CD4-positive, alpha-beta T cell treated with Interleukin-17A for 4 hours (primary cell): ENCODE measurements around the gene LGI1.

Experiments used
- DNase-seq: peaks from one replicate; pipeline ENCODE4 v3.0.0-alpha.2; 2020; ENCODE audit warnings: mixed read lengths

LGI1 gene

DNA sequence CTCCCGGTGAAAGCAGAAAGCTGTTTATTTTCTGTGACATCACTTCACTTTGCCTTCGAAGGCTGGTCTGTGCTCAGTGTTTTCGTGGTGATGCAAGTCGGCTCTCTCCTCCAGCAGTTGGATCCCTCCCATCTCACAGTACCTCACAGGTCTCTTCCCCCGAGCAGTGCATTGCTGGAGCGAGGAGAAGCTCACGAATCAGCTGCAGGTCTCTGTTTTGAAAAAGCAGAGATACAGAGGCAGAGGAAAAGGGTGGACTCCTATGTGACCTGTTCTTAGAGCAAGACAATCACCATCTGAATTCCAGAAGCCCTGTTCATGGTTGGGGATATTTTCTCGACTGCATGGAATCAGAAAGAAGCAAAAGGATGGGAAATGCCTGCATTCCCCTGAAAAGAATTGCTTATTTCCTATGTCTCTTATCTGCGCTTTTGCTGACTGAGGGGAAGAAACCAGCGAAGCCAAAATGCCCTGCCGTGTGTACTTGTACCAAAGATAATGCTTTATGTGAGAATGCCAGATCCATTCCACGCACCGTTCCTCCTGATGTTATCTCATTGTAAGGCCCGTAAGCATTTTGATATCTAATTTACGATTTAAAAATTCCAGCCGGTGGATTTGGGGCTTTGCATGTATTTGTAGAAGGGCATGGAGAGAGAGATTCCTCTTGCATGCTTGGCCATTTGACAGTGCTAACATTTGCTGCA lies at the start of gene LGI1:
TSS of gene LGI1 (plus strand) at position 136 of the 707 bp plus-strand sequence. CDS start at position 345, 209 bp downstream.
- DNase-seq = no peak

DNA sequence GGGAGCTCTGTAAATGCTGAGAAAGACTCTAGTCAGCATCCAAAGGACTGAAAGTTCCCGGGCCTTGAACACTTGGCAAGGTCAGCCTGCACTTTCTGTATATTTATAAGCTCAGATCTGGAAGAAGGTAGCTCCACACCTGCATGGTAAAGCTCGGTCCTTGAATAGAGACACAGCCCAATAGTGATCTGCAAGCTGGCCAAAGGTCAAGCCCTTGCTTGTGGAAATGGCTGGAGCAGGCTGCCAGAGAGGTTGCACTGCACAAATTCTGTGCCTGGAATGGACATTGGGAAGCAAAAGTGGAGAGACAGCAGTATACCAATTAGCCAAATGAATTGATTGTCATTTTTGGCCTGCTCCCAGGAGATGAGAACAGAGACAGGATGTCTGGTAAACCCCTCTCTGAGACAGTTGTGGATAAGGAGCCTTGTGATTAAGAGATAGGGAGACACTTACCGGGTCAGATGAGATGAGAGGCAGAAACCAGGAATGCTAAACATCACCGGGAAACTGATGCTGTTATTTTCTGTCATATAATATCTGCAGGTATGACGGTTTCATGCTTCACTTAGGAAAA lies 47.3 kb upstream of the LGI1 start:
- no peak for DNase-seq

DNA sequence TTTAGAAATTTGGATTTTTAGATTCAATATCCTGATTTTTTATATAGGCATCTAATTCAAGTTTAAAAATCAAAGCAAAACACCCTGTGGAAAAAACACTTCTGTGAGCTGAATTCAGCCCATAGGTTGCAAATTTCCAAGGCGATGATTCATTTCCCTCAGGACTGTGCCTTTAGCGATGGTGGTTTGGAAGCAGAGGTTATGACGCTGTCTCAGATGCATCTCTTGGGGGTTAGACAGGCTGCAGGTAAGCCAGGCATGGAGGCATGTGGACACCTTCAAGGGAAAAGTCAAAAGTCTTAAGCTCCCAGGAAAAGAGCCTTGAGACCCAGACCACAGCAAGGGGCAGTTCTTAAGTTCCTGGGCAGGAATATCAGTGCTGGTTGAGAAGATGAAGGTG lies 45.8 kb upstream of the LGI1 start:
- DNase-seq = no peak

GRCh38 chr10:93712593-93712992 lies 45.1 kb upstream of the LGI1 start:
- no peak for DNase-seq

DNA sequence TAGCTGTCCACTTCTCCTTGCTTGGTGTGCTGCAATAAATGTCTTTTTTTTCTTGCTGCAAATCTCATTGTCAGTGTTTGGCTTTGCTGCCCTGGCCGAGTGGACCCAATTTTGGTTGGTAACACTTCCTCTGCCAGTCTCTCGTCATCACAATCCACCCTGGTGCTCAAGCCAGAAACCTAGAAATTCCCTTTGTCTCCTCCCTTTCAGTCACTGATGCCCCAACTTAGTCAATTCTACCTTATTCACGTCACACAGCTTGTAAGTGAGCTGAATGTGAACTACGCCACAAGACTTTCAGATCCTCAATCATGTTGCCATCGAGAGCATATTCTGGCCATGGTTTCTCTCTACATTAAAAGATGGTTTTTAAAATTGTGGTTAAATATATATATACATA lies 42.4 kb upstream of the LGI1 start:
- DNase-seq = no peak

GRCh38 chr10:93716766-93717165 lies 41.0 kb upstream of the LGI1 start:
- no peak for DNase-seq

DNA sequence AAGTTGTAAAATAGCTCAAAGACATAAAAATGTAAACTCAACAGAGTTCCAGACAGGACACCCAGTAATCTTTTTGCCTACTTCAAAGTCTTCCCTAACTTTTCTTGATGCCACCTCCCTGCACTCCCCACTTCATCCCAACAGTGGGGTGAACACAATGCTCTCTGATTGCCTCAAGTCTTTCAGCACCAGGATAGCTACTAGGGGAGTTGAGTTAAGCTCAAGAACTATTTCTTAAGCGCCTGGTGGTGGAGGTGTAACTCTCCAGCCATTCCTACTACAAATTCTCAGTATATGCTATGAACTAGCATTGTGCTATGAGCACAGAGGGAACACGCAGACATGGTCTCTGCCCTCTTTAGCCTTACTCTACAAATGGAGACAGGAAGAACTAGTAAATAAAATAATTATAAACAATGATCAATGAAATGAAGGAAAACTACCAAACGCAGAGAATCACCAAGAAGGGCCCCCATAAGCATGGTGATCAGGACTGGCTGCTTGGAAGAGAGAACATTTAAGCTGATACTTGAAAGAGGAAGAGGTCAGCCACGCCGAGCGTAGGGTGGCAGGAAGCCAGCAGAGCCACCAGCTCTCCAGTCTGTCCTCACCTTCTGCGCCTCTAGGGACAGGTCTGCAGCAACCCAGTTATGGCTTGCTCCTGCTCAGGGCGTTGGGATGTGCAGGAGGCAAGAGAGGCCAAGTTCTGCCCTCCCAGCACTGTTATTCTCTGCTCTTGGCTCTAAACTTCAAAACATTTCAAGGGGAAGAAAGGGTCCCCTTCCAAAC lies 38.6 kb upstream of the LGI1 start:
- DNase-seq = no peak

DNA sequence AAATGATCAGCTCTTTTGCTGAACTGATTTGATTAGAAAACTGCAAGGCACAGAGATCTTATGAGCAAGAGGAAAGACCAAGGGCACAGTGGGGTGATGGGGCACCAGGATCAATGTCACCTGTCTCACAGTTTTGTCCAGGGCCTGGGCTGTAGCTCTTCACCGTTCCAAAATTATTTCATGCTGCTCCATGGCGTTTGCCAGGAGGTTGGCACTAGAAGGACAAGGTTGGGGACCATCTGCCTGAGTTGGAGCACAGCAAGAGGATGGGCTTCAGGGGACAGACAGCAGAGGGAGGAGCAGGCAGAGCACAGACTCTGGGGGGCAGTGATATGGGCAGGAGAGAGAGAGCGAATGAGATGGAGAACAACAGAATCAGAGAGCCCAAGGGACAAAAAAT lies 37.8 kb upstream of the LGI1 start:
- no peak for DNase-seq

DNA sequence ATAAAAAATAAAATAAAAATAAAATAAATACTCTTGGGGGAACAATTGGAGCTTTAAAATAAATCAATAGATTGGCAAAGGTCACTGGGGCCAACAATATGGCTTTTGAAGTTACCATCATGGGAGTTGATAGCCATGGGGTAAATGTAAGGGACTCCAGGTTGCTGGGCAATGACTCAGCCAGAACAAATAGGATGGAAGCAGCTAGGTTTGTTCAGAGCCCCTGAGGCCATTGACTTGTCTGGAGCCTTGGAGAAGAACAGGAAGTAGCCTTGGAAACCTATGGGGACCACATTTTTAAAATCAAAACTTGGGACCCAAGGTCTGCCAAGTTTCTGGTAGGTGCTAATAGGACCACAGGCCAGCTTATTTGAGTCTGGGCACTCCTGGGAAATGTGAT lies 35.2 kb upstream of the LGI1 start:
- DNase-seq = no peak

GRCh38 chr10:93723153-93723552 lies 34.6 kb upstream of the LGI1 start:
- DNase-seq = no peak

GRCh38 chr10:93726024-93726423 lies 31.7 kb upstream of the LGI1 start:
- DNase-seq = no peak

DNA sequence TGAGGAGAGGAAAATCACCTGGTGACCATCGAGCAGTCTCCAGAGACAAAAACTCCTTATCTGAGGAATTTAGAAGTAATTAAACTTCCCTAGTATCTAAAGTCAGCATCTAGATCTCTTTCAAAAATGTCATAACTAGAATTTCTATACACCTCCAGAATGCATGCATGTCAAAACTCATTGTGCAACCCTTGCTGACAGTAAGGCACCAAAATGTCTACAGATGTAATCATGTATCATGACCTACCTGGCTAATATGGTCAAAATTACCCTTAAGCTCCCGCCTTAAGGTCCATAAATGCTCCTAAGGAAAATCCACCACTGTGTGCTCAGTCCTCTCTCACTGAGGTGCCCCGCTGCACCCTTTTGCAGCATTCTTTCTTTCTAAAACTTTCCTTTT lies 16.4 kb upstream of the LGI1 start:
- DNase-seq = no peak

DNA sequence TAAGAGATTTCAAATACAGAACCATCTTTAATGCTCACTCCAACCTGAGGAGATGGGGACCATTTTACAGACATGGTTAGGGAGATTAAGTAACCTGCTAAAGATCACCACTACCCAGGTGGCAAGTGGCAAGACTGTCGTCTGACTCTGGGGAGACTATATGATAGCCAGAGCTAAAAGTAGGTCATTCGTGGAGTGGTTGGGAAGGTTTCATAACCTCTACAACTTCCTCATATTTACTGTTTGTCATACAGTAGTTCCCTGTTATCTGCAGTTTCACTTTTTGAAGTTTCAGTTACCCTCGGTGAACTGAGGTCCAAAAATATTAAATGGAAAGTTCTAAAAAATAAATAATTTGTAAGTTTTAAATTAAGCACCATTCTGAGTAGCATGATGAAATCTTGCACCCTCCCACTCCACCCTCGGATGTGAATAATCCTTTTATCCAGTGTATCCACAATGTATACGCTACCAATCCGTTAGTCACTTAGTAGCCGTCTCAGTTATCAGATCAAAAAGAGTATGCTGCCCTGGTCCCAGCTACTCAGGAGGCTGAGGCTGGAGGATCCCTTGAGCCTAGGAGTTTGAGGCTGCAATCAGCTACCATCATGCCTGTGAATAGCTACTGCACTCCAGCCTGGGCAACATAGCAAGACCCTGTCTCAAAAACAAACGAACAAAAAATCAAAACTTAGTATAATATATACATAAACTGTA lies 14.9 kb upstream of the LGI1 start:
- DNase-seq = no peak

- DNase-seq = no peak
Observed at GRCh38 chr10:93745408-93746065, 12.2 kb upstream of the LGI1 start.

DNA sequence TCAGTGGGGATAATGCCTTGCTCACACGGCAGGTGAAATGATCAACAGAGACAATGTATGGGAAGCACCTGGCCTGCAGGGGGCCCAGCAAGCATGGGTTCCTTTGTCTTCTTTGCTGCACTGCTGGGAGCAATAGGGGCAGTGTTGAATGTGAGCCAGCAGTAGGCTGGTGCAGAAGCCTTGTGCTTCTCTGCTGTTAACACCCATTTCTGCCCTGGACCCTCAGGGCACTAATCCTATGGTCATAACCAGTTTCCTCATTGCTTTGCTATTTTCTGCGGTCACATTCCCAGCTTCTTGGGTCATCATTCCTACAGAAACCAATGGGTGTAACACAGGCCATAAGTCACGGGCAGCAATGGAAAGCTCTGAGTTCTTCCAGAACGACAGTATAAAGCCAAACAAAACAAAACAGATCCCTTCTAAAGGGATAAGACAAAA lies 10.9 kb upstream of the LGI1 start:
- DNase-seq = no peak

DNA sequence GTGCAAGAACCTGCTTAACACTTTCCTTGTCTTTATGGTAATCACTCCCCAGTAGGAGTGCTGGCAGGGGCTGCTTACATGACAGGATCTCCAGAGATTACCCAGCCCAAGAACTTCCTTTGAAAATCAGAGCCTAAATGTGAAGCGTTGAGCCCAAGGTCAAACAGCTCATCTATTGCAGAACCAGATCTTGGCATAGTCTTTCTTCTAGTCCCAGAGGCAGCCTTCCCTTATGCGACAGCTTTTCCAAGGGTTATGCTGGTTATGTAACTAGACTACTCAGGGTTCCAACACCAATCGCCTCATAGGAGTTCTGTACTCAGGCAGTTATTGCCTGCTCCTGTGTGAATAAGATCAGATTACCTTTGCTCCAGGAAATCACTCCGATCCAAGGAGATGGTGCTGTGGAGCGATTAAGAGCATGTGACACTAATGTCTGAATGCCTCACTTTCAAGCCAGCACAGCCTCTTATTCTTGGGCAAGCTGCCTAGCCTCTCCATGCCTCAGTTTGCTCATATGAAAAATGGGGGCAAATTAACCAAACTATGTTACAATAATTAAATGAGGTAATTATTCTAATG lies 8.4 kb upstream of the LGI1 start:
- DNase-seq = no peak

DNA sequence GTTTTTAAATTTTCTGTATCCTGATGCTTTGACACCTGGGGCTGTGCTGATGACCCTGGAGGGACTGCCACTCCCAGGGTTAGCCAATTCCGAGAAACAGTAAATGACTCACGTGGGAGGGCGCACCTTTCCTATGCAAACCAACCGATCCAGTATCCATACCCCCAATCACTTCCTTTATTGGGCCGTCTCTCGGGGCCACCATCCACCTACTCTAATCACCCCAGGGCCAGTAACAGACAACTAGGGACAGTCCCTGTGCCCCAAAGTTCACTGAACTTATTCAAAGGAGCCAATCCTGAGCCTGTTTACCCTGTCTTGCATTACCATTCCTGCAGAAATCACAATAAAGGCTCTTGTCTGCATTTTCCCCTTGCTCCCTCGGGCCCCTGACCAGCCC lies 6.6 kb upstream of the LGI1 start:
- DNase-seq = no peak

DNA sequence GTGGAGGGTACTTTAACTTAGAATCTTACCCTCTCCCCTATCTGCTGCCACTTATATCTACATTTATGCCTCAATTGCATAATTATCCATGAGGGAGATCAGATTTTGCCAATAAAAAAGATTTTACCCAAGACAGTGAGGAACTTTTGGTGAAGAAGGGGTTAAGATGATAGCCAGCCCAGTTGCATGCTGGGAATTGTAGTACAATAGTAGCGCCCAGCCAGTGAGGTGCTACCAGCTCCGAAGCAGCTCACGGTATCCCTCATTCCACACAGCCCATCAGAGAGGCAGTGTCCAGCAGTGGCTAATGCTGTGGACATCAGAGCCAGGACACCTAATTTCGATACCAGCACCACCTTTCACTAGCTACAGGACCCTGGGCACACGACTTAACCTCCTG lies 5.9 kb upstream of the LGI1 start:
- DNase-seq = peak; percentile 18

DNA sequence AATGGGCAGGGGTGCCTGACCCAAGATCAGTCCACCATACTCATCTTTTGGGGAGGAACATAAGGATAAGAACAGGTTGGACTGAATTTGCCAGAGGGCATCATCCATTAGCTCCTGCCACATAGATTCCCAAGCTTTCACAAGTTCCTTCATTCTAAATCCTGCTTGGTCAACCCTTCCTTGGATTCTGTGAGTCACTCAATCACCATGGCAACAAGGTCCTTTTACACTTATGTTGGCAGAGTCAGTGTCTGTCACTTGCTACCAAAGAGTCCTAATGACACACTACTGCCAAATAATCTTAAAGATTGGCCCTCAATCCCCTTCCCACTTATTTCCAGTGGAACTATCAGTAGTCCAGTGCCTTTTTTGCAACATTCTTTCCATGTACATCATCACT lies 5.0 kb upstream of the LGI1 start:
- no peak for DNase-seq

- DNase-seq = no peak
Observed at GRCh38 chr10:93753621-93754250, 4.0 kb upstream of the LGI1 start.

DNA sequence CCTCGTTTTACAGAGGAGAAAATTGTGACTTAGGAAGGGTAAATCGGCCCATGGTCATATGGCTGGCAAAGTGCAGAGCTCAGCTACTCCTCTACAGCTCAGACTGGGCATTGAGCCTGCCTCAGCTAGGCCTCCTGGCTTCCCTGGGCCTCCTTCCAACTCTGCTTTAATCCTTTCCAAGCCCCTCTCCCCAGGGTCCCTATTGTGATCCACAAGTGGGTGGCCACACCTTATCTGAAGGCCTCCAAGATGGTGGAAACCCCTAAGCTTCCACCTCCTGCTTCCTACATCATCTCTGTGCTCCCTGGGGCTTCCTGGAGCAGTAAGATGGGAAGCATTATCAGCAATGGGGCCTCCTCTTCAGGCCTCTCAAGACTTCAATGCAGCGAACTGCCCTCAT lies 3.0 kb upstream of the LGI1 start:
- no peak for DNase-seq
